HepG2 (cell line): Measurements from ENCODE around the gene JPH4. TPM values are rescaled to one million over a fixed set of nuclear protein-coding genes. Genes with fewer than 3 reads are reported as not detected.
A peak's percentile ranks its signal among the peaks of the same experiment; 100 is the strongest.

ENCODE experiments used
- ATAC-seq: fragments of 200-7000 bp; cut with Tn5 transposase; 3 replicates; pipeline ENCODE4 v1.9.1; 2020; ENCODE audit warnings: mild to moderate bottlenecking, moderate library complexity
- BruUV-seq: library from RNA; stranded (reverse); fragments of 400-500 nt; replicated peaks from 2 replicates; lab custom pipeline; 2021; lab: Mats Ljungman, UMichigan
- CTCF ChIA-PET: fragments of 300-600 bp; formaldehyde crosslinking; extraction: SDS; loops from one replicate; lab custom pipeline; 2021; ENCODE audit warnings: low total read pairs, inconsistent platforms, low intra/inter-chr PET ratio; lab: Yijun Ruan, JAX
- POLR2A ChIA-PET: fragments of 350-600 bp; sonication (Branson Sonifier 250); formaldehyde crosslinking; loops from one replicate; lab custom pipeline; 2020; ENCODE audit warnings: antibody characterized with exemption, inconsistent platforms; lab: Yijun Ruan, JAX
- DNase-seq: peaks from one replicate; pipeline ENCODE4 v3.0.0-alpha.2; 2015; ENCODE audit warnings: low spot score
- FAIRE-seq: peaks from 3 replicates; lab custom pipeline; 2011; peaks lifted over from hg19 to GRCh38; lab: Jason Lieb, UNC
- H2AFZ ChIP-seq: one replicate; pipeline ENCODE4 v1.6.1; 2011; ENCODE audit warnings: low read length, inconsistent platforms
- H3K27ac ChIP-seq: fragments of 300-600 bp; 3 replicates; pipeline ENCODE4 v1.8.0; 2011; ENCODE audit warnings: mixed run types, mild to moderate bottlenecking, mixed read lengths, low read length, inconsistent platforms; ENCODE audit not compliant: insufficient read depth; ENCODE audit errors: extremely low read length
- H3K27me3 ChIP-seq, 2 experiments: fragments of 200-600 bp in 1 of 2; 2 replicates in 1 of 2; 3 replicates in 1 of 2; pipeline versions ENCODE4 v1.6.0 to v1.8.0; 2011; ENCODE audit warnings: low read length in 2 of 2, mild to moderate bottlenecking in 2 of 2, moderate library complexity in 2 of 2, inconsistent platforms in 1 of 2; ENCODE audit not compliant: insufficient read depth in 2 of 2, control insufficient read depth in 1 of 2
- H3K36me3 ChIP-seq, 2 experiments: fragments of 200-600 bp in 1 of 2; replicated peaks in 1 of 2; 2 replicates in 1 of 2; 3 replicates in 1 of 2; pipeline versions ENCODE4 v1.5.1 to v1.8.0; 2011; ENCODE audit warnings: low read length in 2 of 2, inconsistent platforms in 1 of 2; ENCODE audit not compliant: insufficient read depth in 2 of 2, control insufficient read depth in 1 of 2
- H3K4me1 ChIP-seq: 2 replicates; pipeline ENCODE4 v1.5.1; 2012; ENCODE audit warnings: low read length, inconsistent platforms; ENCODE audit not compliant: insufficient read depth
- H3K4me2 ChIP-seq: 2 replicates; pipeline ENCODE4 v1.6.0; 2011; ENCODE audit warnings: low read depth, low read length, inconsistent platforms
- H3K4me3 ChIP-seq, 3 experiments: fragments of 200-600 bp in 1 of 3; sonication (generic), shearing (Covaris generic) in 1 of 3; replicated peaks in 1 of 3; 2 replicates each; pipeline ENCODE4 v1.5.1; 2011 to 2016; ENCODE audit warnings: low read length in 3 of 3, inconsistent platforms in 2 of 3, low read depth in 2 of 3, mild to moderate bottlenecking in 2 of 3, control low read depth in 1 of 3, mixed read lengths in 1 of 3; ENCODE audit not compliant: insufficient read depth in 1 of 3
- H3K79me2 ChIP-seq: one replicate; pipeline ENCODE4 v1.6.1; 2011; ENCODE audit warnings: low read length, inconsistent platforms; ENCODE audit not compliant: insufficient read depth
- H3K9ac ChIP-seq: 2 replicates; pipeline ENCODE4 v1.6.0; 2011; ENCODE audit warnings: mild to moderate bottlenecking, low read depth, low read length, inconsistent platforms; ENCODE audit not compliant: insufficient read depth
- H3K9me3 ChIP-seq: 2 replicates; pipeline ENCODE4 v1.5.1; 2012; ENCODE audit warnings: mild to moderate bottlenecking, low read length
- H4K20me1 ChIP-seq: 2 replicates; pipeline ENCODE4 v1.6.0; 2011; ENCODE audit warnings: inconsistent platforms, mild to moderate bottlenecking, low read length, moderate library complexity; ENCODE audit not compliant: insufficient read depth
- HINFP ChIP-seq: sonication (generic); formaldehyde crosslinking; IDR thresholded peaks from 2 replicates; pipeline ENCODE4 v1.4.0; 2020; ENCODE audit warnings: low read depth, mild to moderate bottlenecking, missing genetic modification reagents
- KLF12 ChIP-seq: sonication (generic); formaldehyde crosslinking; IDR thresholded peaks from 2 replicates; pipeline ENCODE4 v1.4.0; 2020; ENCODE audit warnings: missing genetic modification reagents, borderline replicate concordance
- SIX1 ChIP-seq: sonication (generic); formaldehyde crosslinking; IDR thresholded peaks from 2 replicates; pipeline ENCODE4 v1.4.0; 2020; ENCODE audit warnings: missing genetic modification reagents, borderline replicate concordance
- SNAI1 ChIP-seq: sonication (generic); formaldehyde crosslinking; IDR thresholded peaks from 2 replicates; pipeline ENCODE4 v1.5.0; 2020; ENCODE audit warnings: mild to moderate bottlenecking, missing genetic modification reagents, borderline replicate concordance
- SP5 ChIP-seq: IDR thresholded peaks from 2 replicates; pipeline ENCODE4 v1.6.1; 2016; ENCODE audit warnings: low read depth, borderline replicate concordance
- SRSF9 ChIP-seq: fragments of 200-400 bp; formaldehyde crosslinking; IDR thresholded peaks from 2 replicates; pipeline ENCODE4 v1.6.1; 2018; ENCODE audit warnings: borderline replicate concordance, mild to moderate bottlenecking, low read depth, low read length; ENCODE audit not compliant: insufficient read depth, poor library complexity, severe bottlenecking
- THYN1 ChIP-seq: sonication (generic); formaldehyde crosslinking; IDR thresholded peaks from 2 replicates; pipeline ENCODE4 v1.8.1; 2023; ENCODE audit warnings: low read depth, mild to moderate bottlenecking, moderate library complexity, missing genetic modification reagents, borderline replicate concordance
- ZNF224 ChIP-seq: sonication (generic); formaldehyde crosslinking; IDR thresholded peaks from 2 replicates; pipeline ENCODE4 v1.5.0; 2020; ENCODE audit warnings: mild to moderate bottlenecking, missing genetic modification reagents
- ZNF556 ChIP-seq: sonication (generic); formaldehyde crosslinking; IDR thresholded peaks from 2 replicates; pipeline ENCODE4 v1.4.0; 2020; ENCODE audit warnings: mild to moderate bottlenecking, missing genetic modification reagents, borderline replicate concordance
- ZNF773 ChIP-seq: sonication (generic); formaldehyde crosslinking; IDR thresholded peaks from 2 replicates; pipeline ENCODE4 v1.4.0; 2020; ENCODE audit warnings: missing genetic modification reagents, borderline replicate concordance
- ZNF883 ChIP-seq: sonication (generic); formaldehyde crosslinking; IDR thresholded peaks from 2 replicates; pipeline ENCODE4 v1.5.1; 2020; ENCODE audit warnings: mild to moderate bottlenecking, missing genetic modification reagents; ENCODE audit errors: not compliant biosample characterization
- ZSCAN22 ChIP-seq: sonication (generic); formaldehyde crosslinking; IDR thresholded peaks from 2 replicates; pipeline ENCODE4 v1.4.0; 2020; ENCODE audit warnings: mild to moderate bottlenecking, missing genetic modification reagents
- WGBS: methylation state at CpG from one replicate; pipeline ENCODE4 v1.1.6; 2017; ENCODE audit warnings: low lambda C conversion rate; 5-methylcytosine and 5-hydroxymethylcytosine counted together
- in situ Hi-C: cut with HindIII; loops from 2 replicates; pipeline ENCODE4 v1.10.0; 2017; ENCODE audit warnings: low pct_unique_long_range_greater_than_20kb; ENCODE audit not compliant: extremely low pct_ligation_motif_present
- intact Hi-C: fragments of 100-400 bp; cut with micrococcal nuclease; formaldehyde crosslinking; loops from one replicate; pipeline ENCODE4 v1.10.0; 2022; ENCODE audit not compliant: unreplicated experiment
- polyA plus RNA-seq, 8 experiments: library from polyadenylated mRNA; depleted of rRNA in 3 of 8; stranded (reverse) in 7 of 8; unstranded in 1 of 8; fragments of >200 nt; fragmentation: Illumina TruSeq in 4 of 8; extraction: Trizol in 4 of 8; gene quantifications; 2 replicates each; pipeline versions ENCODE4 v1.2.1 to v1.2.3, GENCODE V29; 2011 to 2016; ENCODE audit warnings: low read depth in 4 of 8, missing spikeins in 1 of 8, mixed read lengths in 1 of 8; ENCODE audit not compliant: insufficient read depth in 1 of 8
- total RNA-seq, 5 experiments: library from RNA; depleted of rRNA; stranded (reverse); fragments of >200 nt; fragmentation: Illumina TruSeq; extraction: Trizol; gene quantifications; 2 replicates each; pipeline ENCODE4 v1.2.3, GENCODE V29; 2016; ENCODE audit warnings: low read depth in 1 of 5
- TF ChIP-seq, protein P1 (sequence below), 2 experiments: sonication (generic) in 1 of 2; formaldehyde crosslinking in 1 of 2; IDR thresholded peaks; 2 replicates each; pipeline versions ENCODE4 v1.4.0 to v1.6.1; 2018 to 2020; ENCODE audit warnings: missing genetic modification reagents in 2 of 2, borderline replicate concordance in 1 of 2, low read depth in 1 of 2, mild to moderate bottlenecking in 1 of 2, missing biosample characterization in 1 of 2

The JPH4 gene
- total and polyA plus RNA-seq, 2 of the 13 experiments (the other 11 are each of a cell fraction or from before 2014, with no cell fraction given): 0.08 to 0.22 TPM

DNA sequence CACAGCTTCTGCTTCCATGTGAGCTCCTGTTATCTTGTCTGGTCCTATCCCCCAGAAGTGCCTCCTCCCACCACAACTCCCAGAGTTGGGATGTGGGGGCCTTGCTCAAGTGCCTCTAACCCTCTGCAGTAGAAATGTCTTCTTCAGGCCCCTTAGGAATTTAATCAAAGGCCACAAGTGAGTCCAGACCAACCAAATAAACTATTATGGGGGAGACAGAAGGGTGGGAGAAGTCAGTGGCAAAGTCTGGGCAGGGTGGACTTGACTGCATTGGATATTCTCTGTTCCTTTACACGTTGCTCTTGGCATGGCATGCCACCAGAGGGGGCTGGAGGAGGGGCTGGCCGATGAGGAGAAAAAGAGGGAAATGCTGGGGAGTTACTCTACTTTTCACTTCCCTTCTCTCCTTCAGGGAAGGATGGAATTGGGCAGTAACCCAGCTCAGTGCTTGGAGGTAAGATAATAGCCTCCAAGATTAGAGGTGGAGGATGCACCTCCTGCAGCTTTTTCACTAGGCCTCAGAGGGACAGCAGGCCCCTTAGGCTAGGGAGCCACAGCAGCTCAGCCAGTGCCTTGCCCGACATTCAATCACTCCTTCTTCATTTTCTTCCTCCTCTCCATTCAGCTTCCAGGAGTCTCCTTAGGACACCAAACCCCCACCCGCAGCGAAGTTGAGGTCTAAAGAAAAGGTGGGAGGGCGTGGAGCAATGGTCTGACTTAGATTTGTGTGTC lies 9.8 kb downstream of the JPH4 start:
- Histone ChIP-seq H4K20me1 (no peaks in the 10 kb centered on the region), H3K27me3 (peaks cover 2 to 8% of the 10 kb centered on the region in 2 experiments; a peak in 2 of 5 replicates), H3K9me3 (no peaks in the 10 kb centered on the region), H3K36me3 (peaks cover 17 to 26% of the 10 kb centered on the region in 2 experiments), H3K4me1 (peaks cover 62% of the 10 kb centered on the region), H3K79me2 (peaks cover 7% of the 10 kb centered on the region), H3K9ac (peak overlapping the region; percentile 69), H2AFZ (no peak overlapping the region), H3K4me3 (peak overlapping the region in 2 of 3 experiments; percentile 68 to 88; a peak in 3 of 6 replicates), H3K27ac (no peak overlapping the region), H3K4me2 (peak overlapping the region; percentile 85)
- FAIRE-seq (peak; percentile 67), DNase-seq (peak; percentile 80), ATAC-seq (peak; percentile 47)
- intact Hi-C loops (loop anchor here (1.0 to 5.0 kb wide), 2 partner anchors 13 to 344 kb away; no protein-coding TSS in a partner anchor), in situ Hi-C loops (no loop called here)
- BruUV-seq: no TSS peak
- 56% methylated on average over 6 of the region's 6 CpGs for WGBS
- CTCF ChIA-PET: interaction anchor here (0.7 to 1.9 kb wide), 2 partner anchors 10 to 91 kb away, joined by 3 to 5 read pairs; partner anchors contain the start of gene JPH4
- POLR2A ChIA-PET: interaction anchor here (0.9 to 6.5 kb wide), 13 partner anchors 10 to 247 kb away, joined by 3 to 113 read pairs (median 9); partner anchors contain the start of genes DHRS2, PABPN1 and THTPA
- TF ChIP-seq SRSF9 (no peak), HINFP (CRISPR knock-in tag) (no peak), SNAI1 (CRISPR knock-in tag) (no peak), ZNF773 (CRISPR knock-in tag) (peak; percentile 32; the same call in 1 of the 2 replicates), ZNF883 (CRISPR knock-in tag) (no peak), THYN1 (CRISPR knock-in tag) (0 out of 2 replicates have a peak, but pooled peaks have one; percentile 75), ZNF556 (no peak), SP5 (CRISPR knock-in tag) (0 out of 2 replicates have a peak, but pooled peaks have one; percentile 18), SIX1 (CRISPR knock-in tag) (no peak), KLF12 (CRISPR knock-in tag) (no peak), ZSCAN22 (CRISPR knock-in tag) (0 out of 2 replicates have a peak, but pooled peaks have one; percentile 17), ZNF224 (CRISPR knock-in tag) (0 out of 2 replicates have a peak, but pooled peaks have one; percentile 73)
- TF ChIP-seq, protein P1, sequence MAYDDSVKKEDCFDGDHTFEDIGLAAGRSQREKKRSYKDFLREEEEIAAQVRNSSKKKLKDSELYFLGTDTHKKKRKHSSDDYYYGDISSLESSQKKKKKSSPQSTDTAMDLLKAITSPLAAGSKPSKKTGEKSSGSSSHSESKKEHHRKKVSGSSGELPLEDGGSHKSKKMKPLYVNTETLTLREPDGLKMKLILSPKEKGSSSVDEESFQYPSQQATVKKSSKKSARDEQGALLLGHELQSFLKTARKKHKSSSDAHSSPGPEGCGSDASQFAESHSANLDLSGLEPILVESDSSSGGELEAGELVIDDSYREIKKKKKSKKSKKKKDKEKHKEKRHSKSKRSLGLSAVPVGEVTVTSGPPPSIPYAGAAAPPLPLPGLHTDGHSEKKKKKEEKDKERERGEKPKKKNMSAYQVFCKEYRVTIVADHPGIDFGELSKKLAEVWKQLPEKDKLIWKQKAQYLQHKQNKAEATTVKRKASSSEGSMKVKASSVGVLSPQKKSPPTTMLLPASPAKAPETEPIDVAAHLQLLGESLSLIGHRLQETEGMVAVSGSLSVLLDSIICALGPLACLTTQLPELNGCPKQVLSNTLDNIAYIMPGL (CRISPR knock-in tag; IDR thresholded peaks at IDR 0.05; ENCODE audit: borderline replicate concordance in 1 of 2, low read depth in 1 of 2): peak; percentile 69 to 75; a peak in 3 of 4 replicates
